ENCODE measurements around the gene UBAP2. TPM values are rescaled to one million over a fixed set of nuclear protein-coding genes. Genes with fewer than 3 reads are reported as not detected.
"Not testable (repeated sequence)": the region's sequence is repeated elsewhere in the genome, so short reads cannot be mapped to it uniquely, and the experiment has no call there.

Gene UBAP2
- polyA plus RNA-seq, 3 donors from 2014 or later: 5.8 to 15.0 TPM; not detected in 1

- Mint-ChIP-seq H3K36me3 (peaks cover 0 to 4% (median 4%) of the 10 kb centered on the region in 3 donors), H3K4me1 (peaks cover 2 to 10% of the 10 kb centered on the region in 2 donors), H3K27me3 (ENCODE audit: low read depth in 3 of 3) (no peaks in the 10 kb centered on the region), H3K4me3 (no peak overlapping the region), H3K27ac (peak overlapping the region in 1 of 6 donors; percentile 66), H3K9me3 (no peaks in the 10 kb centered on the region)
- no peak for DNase-seq
Measured at GRCh38 chr9:34035656-34036055, 13.0 kb downstream of the UBAP2 start.

GRCh38 chr9:34034698-34035065, 14.0 kb downstream of the UBAP2 start:
- no peaks in the 10 kb centered on the region for H3K27me3 Mint-ChIP-seq (ENCODE audit: low read depth in 3 of 3)
- peak overlapping the region in 1 of 6 donors; percentile 64 for H3K27ac Mint-ChIP-seq
- H3K4me1 Mint-ChIP-seq: peaks cover 2 to 10% of the 10 kb centered on the region in 2 donors
- no peak overlapping the region for H3K4me3 Mint-ChIP-seq
- H3K36me3 Mint-ChIP-seq: peaks cover 0 to 4% (median 4%) of the 10 kb centered on the region in 3 donors
- no peak for DNase-seq
- no peaks in the 10 kb centered on the region for H3K9me3 Mint-ChIP-seq

GRCh38 chr9:34032631-34033030, 16.1 kb downstream of the UBAP2 start:
- Mint-ChIP-seq H3K36me3 (peaks cover 0 to 4% (median 4%) of the 10 kb centered on the region in 3 donors), H3K4me1 (peaks cover 2 to 10% of the 10 kb centered on the region in 2 donors), H3K27me3 (ENCODE audit: low read depth in 3 of 3) (no peaks in the 10 kb centered on the region), H3K4me3 (no peak overlapping the region), H3K27ac (no peak overlapping the region), H3K9me3 (no peaks in the 10 kb centered on the region)
- DNase-seq: no peak

- Mint-ChIP-seq H3K9me3 (no peaks in the 10 kb centered on the region), H3K27ac (no peak overlapping the region), H3K27me3 (ENCODE audit: low read depth in 3 of 3) (no peaks in the 10 kb centered on the region), H3K4me3 (no peak overlapping the region), H3K36me3 (peaks cover 0 to 4% (median 4%) of the 10 kb centered on the region in 3 donors), H3K4me1 (peaks cover 0 to 7% of the 10 kb centered on the region in 2 donors)
- DNase-seq: no peak
Measured at GRCh38 chr9:34027845-34028574, 20.7 kb downstream of the UBAP2 start.

- Mint-ChIP-seq H3K4me3 (no peak overlapping the region), H3K27ac (peak overlapping the region in 2 of 6 donors; percentile 12 to 30), H3K36me3 (no peaks in the 10 kb centered on the region), H3K27me3 (ENCODE audit: low read depth in 3 of 3) (no peaks in the 10 kb centered on the region), H3K9me3 (no peaks in the 10 kb centered on the region), H3K4me1 (no peaks in the 10 kb centered on the region)
- DNase-seq: no peak
Measured at GRCh38 chr9:34025811-34026210, 22.9 kb downstream of the UBAP2 start.

GRCh38 chr9:34025062-34025461, 23.6 kb downstream of the UBAP2 start:
- Mint-ChIP-seq H3K27me3 (ENCODE audit: low read depth in 3 of 3) (no peaks in the 10 kb centered on the region), H3K4me3 (no peak overlapping the region), H3K9me3 (no peaks in the 10 kb centered on the region), H3K36me3 (no peaks in the 10 kb centered on the region), H3K27ac (no peak overlapping the region), H3K4me1 (no peaks in the 10 kb centered on the region)
- no peak for DNase-seq

- not testable (repeated sequence) for H3K9me3 Mint-ChIP-seq; DNase-seq; H3K4me1 Mint-ChIP-seq; H3K27ac Mint-ChIP-seq; H3K36me3 Mint-ChIP-seq; H3K4me3 Mint-ChIP-seq; H3K27me3 Mint-ChIP-seq (ENCODE audit: low read depth in 3 of 3)
Measured at GRCh38 chr9:34024476-34024875, 24.2 kb downstream of the UBAP2 start.

- no peak for DNase-seq
- Mint-ChIP-seq H3K27me3 (ENCODE audit: low read depth in 3 of 3) (no peaks in the 10 kb centered on the region), H3K9me3 (no peaks in the 10 kb centered on the region), H3K4me3 (no peak overlapping the region), H3K36me3 (peaks cover 4 to 8% (median 8%) of the 10 kb centered on the region in 3 donors), H3K27ac (no peak overlapping the region), H3K4me1 (peaks cover 0 to 4% of the 10 kb centered on the region in 2 donors)
Measured at GRCh38 chr9:34016149-34016548, 32.5 kb downstream of the UBAP2 start.

- Mint-ChIP-seq H3K36me3 (peaks cover 4 to 8% (median 8%) of the 10 kb centered on the region in 3 donors), H3K9me3 (no peaks in the 10 kb centered on the region), H3K27ac (no peak overlapping the region), H3K4me3 (no peak overlapping the region), H3K27me3 (ENCODE audit: low read depth in 3 of 3) (no peaks in the 10 kb centered on the region), H3K4me1 (no peaks in the 10 kb centered on the region)
- DNase-seq: peak in 2 of 3 donors; percentile 5 to 25
Measured at GRCh38 chr9:34010979-34011378, 37.7 kb downstream of the UBAP2 start.

GRCh38 chr9:34001951-34002350, 46.7 kb downstream of the UBAP2 start:
- Mint-ChIP-seq H3K4me1 (no peaks in the 10 kb centered on the region), H3K27ac (no peak overlapping the region), H3K36me3 (peaks cover 0 to 6% (median 6%) of the 10 kb centered on the region in 3 donors), H3K9me3 (no peaks in the 10 kb centered on the region), H3K4me3 (no peak overlapping the region), H3K27me3 (ENCODE audit: low read depth in 3 of 3) (no peaks in the 10 kb centered on the region)
- DNase-seq: no peak

GRCh38 chr9:34001298-34001697, 47.4 kb downstream of the UBAP2 start:
- Mint-ChIP-seq H3K27ac (peak overlapping the region in 1 of 6 donors; percentile 13), H3K27me3 (ENCODE audit: low read depth in 3 of 3) (peaks cover 0 to 1% (median 0%) of the 10 kb centered on the region in 3 donors), H3K4me3 (no peak overlapping the region), H3K4me1 (no peaks in the 10 kb centered on the region), H3K36me3 (peaks cover 4 to 9% (median 6%) of the 10 kb centered on the region in 3 donors), H3K9me3 (no peaks in the 10 kb centered on the region)
- DNase-seq: no peak

- peaks cover 13 to 15% (median 14%) of the 10 kb centered on the region in 3 donors for H3K36me3 Mint-ChIP-seq
- H3K9me3 Mint-ChIP-seq: no peaks in the 10 kb centered on the region
- DNase-seq: no peak
- H3K27me3 Mint-ChIP-seq (ENCODE audit: low read depth in 3 of 3): peaks cover 0 to 2% (median 0%) of the 10 kb centered on the region in 3 donors
- H3K4me1 Mint-ChIP-seq: no peaks in the 10 kb centered on the region
- no peak overlapping the region for H3K27ac Mint-ChIP-seq
- no peak overlapping the region for H3K4me3 Mint-ChIP-seq
Measured at GRCh38 chr9:33995449-33995848, 53.2 kb downstream of the UBAP2 start.

GRCh38 chr9:33993104-33993503, 55.6 kb downstream of the UBAP2 start:
- DNase-seq: no peak
- no peaks in the 10 kb centered on the region for H3K4me1 Mint-ChIP-seq
- H3K27ac Mint-ChIP-seq: no peak overlapping the region
- no peak overlapping the region for H3K4me3 Mint-ChIP-seq
- H3K9me3 Mint-ChIP-seq: no peaks in the 10 kb centered on the region
- H3K36me3 Mint-ChIP-seq: peaks cover 16 to 24% (median 17%) of the 10 kb centered on the region in 3 donors
- H3K27me3 Mint-ChIP-seq (ENCODE audit: low read depth in 3 of 3): peaks cover 0 to 2% (median 0%) of the 10 kb centered on the region in 3 donors

- Mint-ChIP-seq H3K4me1 (no peaks in the 10 kb centered on the region), H3K4me3 (no peak overlapping the region), H3K9me3 (no peaks in the 10 kb centered on the region), H3K27ac (no peak overlapping the region), H3K36me3 (peaks cover 16 to 22% (median 17%) of the 10 kb centered on the region in 3 donors), H3K27me3 (ENCODE audit: low read depth in 3 of 3) (peaks cover 0 to 2% (median 0%) of the 10 kb centered on the region in 3 donors)
- no peak for DNase-seq
Measured at GRCh38 chr9:33992632-33993031, 56.1 kb downstream of the UBAP2 start.

All from immature natural killer cell (primary cell).